HCT116 (cell line): Measurements from ENCODE around the gene GPC1.

Source experiments
- EZH2 ChIP-seq: fragments of 200-600 bp; sonication (generic); IDR thresholded peaks from 2 replicates; pipeline ENCODE4 v1.6.1; 2017; ENCODE audit warnings: antibody characterized with exemption, mixed run types
- EZH2phosphoT487 ChIP-seq: fragments of 200-600 bp; IDR thresholded peaks from 2 replicates; pipeline ENCODE4 v1.6.1; 2018; ENCODE audit warnings: antibody characterized with exemption, borderline replicate concordance
- FOSL1 ChIP-seq: IDR thresholded peaks from 2 replicates; pipeline ENCODE4 v1.6.1; 2012; ENCODE audit warnings: low read depth
- POLR2A ChIP-seq: IDR thresholded peaks from 2 replicates; pipeline ENCODE4 v1.7.0; 2011; ENCODE audit warnings: borderline replicate concordance; ENCODE audit not compliant: insufficient read depth, insufficient read length; ENCODE audit errors: extremely low read depth
- POLR2AphosphoS5 ChIP-seq: IDR thresholded peaks from 2 replicates; pipeline ENCODE4 v1.6.1; 2011; ENCODE audit warnings: mild to moderate bottlenecking, low read depth, low read length, moderate library complexity
- RAD21 ChIP-seq: IDR thresholded peaks from 2 replicates; pipeline ENCODE4 v1.6.1; 2012; ENCODE audit warnings: low read depth, mild to moderate bottlenecking
- SIN3A ChIP-seq: IDR thresholded peaks from 2 replicates; pipeline ENCODE4 v1.6.1; 2012; ENCODE audit warnings: low read depth
- SP1 ChIP-seq: IDR thresholded peaks from 2 replicates; pipeline ENCODE4 v1.6.1; 2012; ENCODE audit warnings: low read depth
- TCF7L2 ChIP-seq: IDR thresholded peaks from 2 replicates; pipeline ENCODE4 v1.7.0; 2011; ENCODE audit warnings: borderline replicate concordance, inconsistent platforms; ENCODE audit not compliant: insufficient read depth, insufficient read length; ENCODE audit errors: extremely low read depth
- ZFX ChIP-seq: fragments of 450-650 bp; IDR thresholded peaks from 2 replicates; pipeline ENCODE4 v1.6.1; 2017
- ZNF274 ChIP-seq: fragments of 200-500 bp; sonication (Bioruptor generic); IDR thresholded peaks from 2 replicates; pipeline ENCODE4 v1.6.1; 2014; ENCODE audit warnings: mild to moderate bottlenecking, low read depth, low read length, inconsistent platforms
- TF ChIP-seq, protein P1 (sequence below), 3 experiments: fragments of 200-600 bp in 1 of 3; sonication (generic) in 1 of 3; IDR thresholded peaks in 2 of 3; conservative IDR thresholded peaks in 1 of 3; 2 replicates each; pipeline ENCODE4 v1.5.1; 2012 to 2017; ENCODE audit warnings: low read depth in 2 of 3, low read length in 2 of 3, antibody characterized with exemption in 1 of 3, borderline replicate concordance in 1 of 3, control low read depth in 1 of 3, mild to moderate bottlenecking in 1 of 3, mixed read lengths in 1 of 3, mixed run types in 1 of 3, moderate library complexity in 1 of 3; ENCODE audit not compliant: insufficient read depth in 1 of 3
- TF ChIP-seq, protein P2 (sequence below): IDR thresholded peaks from 2 replicates; pipeline ENCODE4 v1.6.1; 2012; ENCODE audit warnings: low read depth
- TF ChIP-seq, protein P3 (sequence below): IDR thresholded peaks from 2 replicates; pipeline ENCODE4 v1.6.1; 2012

DNA sequence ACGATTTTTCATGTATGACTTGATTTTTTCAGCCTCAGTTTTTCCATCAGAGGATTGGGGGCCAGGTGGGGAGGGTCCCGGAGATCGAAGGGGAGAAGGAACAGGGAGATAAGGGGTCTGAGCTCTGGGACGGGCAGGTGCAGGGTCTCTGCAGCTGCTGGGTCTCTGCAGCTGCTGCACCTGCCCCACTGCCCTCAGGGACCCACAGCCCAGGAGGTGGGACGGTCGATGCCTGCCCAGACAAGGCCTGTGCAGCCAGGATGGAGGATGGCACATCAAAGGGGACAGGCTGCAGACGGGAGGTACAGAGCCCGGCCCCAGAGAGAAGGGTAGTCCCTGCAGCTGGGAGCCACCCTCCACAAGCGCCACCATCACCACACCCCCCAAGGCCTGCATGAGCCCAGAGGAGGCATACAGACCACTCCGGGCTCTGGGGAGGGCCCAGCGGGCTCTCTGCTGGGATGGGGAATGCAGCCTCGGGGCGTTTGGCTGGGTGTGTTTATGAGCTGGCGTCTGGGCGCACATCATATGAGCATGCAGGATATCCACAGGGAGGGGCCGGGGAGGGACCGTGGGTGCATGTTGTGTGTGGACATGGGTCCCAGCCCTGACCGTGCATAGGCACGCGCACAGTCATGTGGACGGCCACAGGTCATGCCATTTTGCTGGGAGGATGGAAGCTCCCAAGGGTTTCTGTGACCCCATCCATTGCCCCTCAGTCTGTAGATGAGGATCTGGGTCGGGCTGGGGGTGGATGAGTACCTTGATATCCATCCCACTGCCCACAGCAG, 34.9 kb upstream of the GPC1 start:
- TF ChIP-seq POLR2A (no peak), POLR2AphosphoS5 (no peak), ZFX (no peak), SP1 (no peak), EZH2 (no peak), ZNF274 (no peak), EZH2phosphoT487 (no peak), FOSL1 (no peak), SIN3A (no peak), TCF7L2 (no peak), RAD21 (no peak)
- TF ChIP-seq, protein P1, sequence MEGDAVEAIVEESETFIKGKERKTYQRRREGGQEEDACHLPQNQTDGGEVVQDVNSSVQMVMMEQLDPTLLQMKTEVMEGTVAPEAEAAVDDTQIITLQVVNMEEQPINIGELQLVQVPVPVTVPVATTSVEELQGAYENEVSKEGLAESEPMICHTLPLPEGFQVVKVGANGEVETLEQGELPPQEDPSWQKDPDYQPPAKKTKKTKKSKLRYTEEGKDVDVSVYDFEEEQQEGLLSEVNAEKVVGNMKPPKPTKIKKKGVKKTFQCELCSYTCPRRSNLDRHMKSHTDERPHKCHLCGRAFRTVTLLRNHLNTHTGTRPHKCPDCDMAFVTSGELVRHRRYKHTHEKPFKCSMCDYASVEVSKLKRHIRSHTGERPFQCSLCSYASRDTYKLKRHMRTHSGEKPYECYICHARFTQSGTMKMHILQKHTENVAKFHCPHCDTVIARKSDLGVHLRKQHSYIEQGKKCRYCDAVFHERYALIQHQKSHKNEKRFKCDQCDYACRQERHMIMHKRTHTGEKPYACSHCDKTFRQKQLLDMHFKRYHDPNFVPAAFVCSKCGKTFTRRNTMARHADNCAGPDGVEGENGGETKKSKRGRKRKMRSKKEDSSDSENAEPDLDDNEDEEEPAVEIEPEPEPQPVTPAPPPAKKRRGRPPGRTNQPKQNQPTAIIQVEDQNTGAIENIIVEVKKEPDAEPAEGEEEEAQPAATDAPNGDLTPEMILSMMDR (IDR thresholded peaks at IDR 0.05 in 2 of 3, conservative IDR thresholded peaks at IDR 0.05 in 1 of 3; ENCODE audit: borderline replicate concordance in 1 of 3, insufficient read depth in 1 of 3, low read depth in 2 of 3, low read length in 2 of 3), result no peak
- TF ChIP-seq, protein P2, sequence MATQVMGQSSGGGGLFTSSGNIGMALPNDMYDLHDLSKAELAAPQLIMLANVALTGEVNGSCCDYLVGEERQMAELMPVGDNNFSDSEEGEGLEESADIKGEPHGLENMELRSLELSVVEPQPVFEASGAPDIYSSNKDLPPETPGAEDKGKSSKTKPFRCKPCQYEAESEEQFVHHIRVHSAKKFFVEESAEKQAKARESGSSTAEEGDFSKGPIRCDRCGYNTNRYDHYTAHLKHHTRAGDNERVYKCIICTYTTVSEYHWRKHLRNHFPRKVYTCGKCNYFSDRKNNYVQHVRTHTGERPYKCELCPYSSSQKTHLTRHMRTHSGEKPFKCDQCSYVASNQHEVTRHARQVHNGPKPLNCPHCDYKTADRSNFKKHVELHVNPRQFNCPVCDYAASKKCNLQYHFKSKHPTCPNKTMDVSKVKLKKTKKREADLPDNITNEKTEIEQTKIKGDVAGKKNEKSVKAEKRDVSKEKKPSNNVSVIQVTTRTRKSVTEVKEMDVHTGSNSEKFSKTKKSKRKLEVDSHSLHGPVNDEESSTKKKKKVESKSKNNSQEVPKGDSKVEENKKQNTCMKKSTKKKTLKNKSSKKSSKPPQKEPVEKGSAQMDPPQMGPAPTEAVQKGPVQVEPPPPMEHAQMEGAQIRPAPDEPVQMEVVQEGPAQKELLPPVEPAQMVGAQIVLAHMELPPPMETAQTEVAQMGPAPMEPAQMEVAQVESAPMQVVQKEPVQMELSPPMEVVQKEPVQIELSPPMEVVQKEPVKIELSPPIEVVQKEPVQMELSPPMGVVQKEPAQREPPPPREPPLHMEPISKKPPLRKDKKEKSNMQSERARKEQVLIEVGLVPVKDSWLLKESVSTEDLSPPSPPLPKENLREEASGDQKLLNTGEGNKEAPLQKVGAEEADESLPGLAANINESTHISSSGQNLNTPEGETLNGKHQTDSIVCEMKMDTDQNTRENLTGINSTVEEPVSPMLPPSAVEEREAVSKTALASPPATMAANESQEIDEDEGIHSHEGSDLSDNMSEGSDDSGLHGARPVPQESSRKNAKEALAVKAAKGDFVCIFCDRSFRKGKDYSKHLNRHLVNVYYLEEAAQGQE, result no peak
- TF ChIP-seq, protein P3, sequence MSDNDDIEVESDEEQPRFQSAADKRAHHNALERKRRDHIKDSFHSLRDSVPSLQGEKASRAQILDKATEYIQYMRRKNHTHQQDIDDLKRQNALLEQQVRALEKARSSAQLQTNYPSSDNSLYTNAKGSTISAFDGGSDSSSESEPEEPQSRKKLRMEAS, result no peak
